WTC11 (cell line): ENCODE data around the gene IL12B.
"Not testable (repeated sequence)": the region's sequence is repeated elsewhere in the genome, so short reads cannot be mapped to it uniquely, and the experiment has no call there.

Experiments used
- CREB1 ChIP-seq: sonication (generic); formaldehyde crosslinking; IDR thresholded peaks from 2 replicates; pipeline ENCODE4 v1.8.0; 2023; ENCODE audit warnings: mild to moderate bottlenecking, missing genetic modification reagents
- NR1H2 ChIP-seq: sonication (generic); formaldehyde crosslinking; IDR thresholded peaks from 2 replicates; pipeline ENCODE4 v1.9.0; 2021; ENCODE audit warnings: mild to moderate bottlenecking, moderate library complexity, missing genetic modification reagents
- ZNF671 ChIP-seq: fragments of 250-450 bp; sonication (Bioruptor Pico); IDR thresholded peaks from 2 replicates; pipeline ENCODE4 v1.8.0; 2021; ENCODE audit warnings: mild to moderate bottlenecking
- TF ChIP-seq, protein P1 (sequence below): fragments of 200-600 bp; IDR thresholded peaks from 2 replicates; pipeline ENCODE4 v1.8.0; 2022; ENCODE audit warnings: antibody characterized with exemption
- TF ChIP-seq, protein P2 (sequence below): sonication (generic); formaldehyde crosslinking; IDR thresholded peaks from 2 replicates; pipeline ENCODE4 v1.8.1; 2023; ENCODE audit warnings: mild to moderate bottlenecking, missing genetic modification reagents, moderate library complexity
- TF ChIP-seq, protein P3 (sequence below): sonication (generic); formaldehyde crosslinking; IDR thresholded peaks from 2 replicates; pipeline ENCODE4 v1.8.1; 2022; ENCODE audit warnings: low read depth, missing genetic modification reagents, borderline replicate concordance
- TF ChIP-seq, protein P4 (sequence below): sonication (generic); formaldehyde crosslinking; IDR thresholded peaks from 2 replicates; pipeline ENCODE4 v1.8.0; 2023; ENCODE audit warnings: missing genetic modification reagents
- TF ChIP-seq, protein P5 (sequence below): sonication (generic); formaldehyde crosslinking; conservative IDR thresholded peaks from 2 replicates; pipeline ENCODE4 v1.8.1; 2022; ENCODE audit warnings: mild to moderate bottlenecking, missing genetic modification reagents
- TF ChIP-seq, protein P6 (sequence below): sonication (generic); formaldehyde crosslinking; IDR thresholded peaks from 2 replicates; pipeline ENCODE4 v1.8.0; 2022; ENCODE audit warnings: mild to moderate bottlenecking, missing genetic modification reagents
- TF ChIP-seq, protein P7 (sequence below): sonication (generic); formaldehyde crosslinking; IDR thresholded peaks from 2 replicates; pipeline ENCODE4 v1.8.0; 2022; ENCODE audit warnings: mild to moderate bottlenecking, missing genetic modification reagents

DNA sequence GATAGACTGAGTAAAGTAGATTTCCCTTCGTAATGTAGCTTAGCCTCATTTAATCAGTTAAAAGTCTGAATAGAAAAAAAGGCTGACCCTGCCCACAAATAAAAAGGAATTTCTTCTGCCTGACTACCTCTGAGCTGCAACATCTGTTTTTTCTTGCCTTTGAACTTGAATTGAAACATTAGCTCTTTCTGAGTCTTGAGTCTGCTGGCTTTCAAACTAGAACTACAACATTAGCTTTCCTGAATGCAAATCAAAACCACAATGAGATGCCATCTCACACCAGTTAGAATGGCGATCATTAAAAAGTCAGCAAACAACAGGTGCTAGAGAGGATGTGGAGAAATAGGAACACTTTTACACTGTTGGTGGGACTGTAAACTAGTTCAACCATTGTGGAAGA lies 19.9 kb upstream of the IL12B start:
- TF ChIP-seq, protein P1, sequence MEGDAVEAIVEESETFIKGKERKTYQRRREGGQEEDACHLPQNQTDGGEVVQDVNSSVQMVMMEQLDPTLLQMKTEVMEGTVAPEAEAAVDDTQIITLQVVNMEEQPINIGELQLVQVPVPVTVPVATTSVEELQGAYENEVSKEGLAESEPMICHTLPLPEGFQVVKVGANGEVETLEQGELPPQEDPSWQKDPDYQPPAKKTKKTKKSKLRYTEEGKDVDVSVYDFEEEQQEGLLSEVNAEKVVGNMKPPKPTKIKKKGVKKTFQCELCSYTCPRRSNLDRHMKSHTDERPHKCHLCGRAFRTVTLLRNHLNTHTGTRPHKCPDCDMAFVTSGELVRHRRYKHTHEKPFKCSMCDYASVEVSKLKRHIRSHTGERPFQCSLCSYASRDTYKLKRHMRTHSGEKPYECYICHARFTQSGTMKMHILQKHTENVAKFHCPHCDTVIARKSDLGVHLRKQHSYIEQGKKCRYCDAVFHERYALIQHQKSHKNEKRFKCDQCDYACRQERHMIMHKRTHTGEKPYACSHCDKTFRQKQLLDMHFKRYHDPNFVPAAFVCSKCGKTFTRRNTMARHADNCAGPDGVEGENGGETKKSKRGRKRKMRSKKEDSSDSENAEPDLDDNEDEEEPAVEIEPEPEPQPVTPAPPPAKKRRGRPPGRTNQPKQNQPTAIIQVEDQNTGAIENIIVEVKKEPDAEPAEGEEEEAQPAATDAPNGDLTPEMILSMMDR = not testable (repeated sequence)
- TF ChIP-seq, protein P2, sequence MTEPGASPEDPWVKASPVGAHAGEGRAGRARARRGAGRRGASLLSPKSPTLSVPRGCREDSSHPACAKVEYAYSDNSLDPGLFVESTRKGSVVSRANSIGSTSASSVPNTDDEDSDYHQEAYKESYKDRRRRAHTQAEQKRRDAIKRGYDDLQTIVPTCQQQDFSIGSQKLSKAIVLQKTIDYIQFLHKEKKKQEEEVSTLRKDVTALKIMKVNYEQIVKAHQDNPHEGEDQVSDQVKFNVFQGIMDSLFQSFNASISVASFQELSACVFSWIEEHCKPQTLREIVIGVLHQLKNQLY (CRISPR knock-in tag) = not testable (repeated sequence)
- TF ChIP-seq ZNF671, NR1H2, CREB1 (CRISPR knock-in tag): not testable (repeated sequence)
- TF ChIP-seq, protein P3, sequence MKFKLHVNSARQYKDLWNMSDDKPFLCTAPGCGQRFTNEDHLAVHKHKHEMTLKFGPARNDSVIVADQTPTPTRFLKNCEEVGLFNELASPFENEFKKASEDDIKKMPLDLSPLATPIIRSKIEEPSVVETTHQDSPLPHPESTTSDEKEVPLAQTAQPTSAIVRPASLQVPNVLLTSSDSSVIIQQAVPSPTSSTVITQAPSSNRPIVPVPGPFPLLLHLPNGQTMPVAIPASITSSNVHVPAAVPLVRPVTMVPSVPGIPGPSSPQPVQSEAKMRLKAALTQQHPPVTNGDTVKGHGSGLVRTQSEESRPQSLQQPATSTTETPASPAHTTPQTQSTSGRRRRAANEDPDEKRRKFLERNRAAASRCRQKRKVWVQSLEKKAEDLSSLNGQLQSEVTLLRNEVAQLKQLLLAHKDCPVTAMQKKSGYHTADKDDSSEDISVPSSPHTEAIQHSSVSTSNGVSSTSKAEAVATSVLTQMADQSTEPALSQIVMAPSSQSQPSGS (CRISPR knock-in tag) = not testable (repeated sequence)
- TF ChIP-seq, protein P4, sequence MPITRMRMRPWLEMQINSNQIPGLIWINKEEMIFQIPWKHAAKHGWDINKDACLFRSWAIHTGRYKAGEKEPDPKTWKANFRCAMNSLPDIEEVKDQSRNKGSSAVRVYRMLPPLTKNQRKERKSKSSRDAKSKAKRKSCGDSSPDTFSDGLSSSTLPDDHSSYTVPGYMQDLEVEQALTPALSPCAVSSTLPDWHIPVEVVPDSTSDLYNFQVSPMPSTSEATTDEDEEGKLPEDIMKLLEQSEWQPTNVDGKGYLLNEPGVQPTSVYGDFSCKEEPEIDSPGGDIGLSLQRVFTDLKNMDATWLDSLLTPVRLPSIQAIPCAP = not testable (repeated sequence)
- TF ChIP-seq, protein P5, sequence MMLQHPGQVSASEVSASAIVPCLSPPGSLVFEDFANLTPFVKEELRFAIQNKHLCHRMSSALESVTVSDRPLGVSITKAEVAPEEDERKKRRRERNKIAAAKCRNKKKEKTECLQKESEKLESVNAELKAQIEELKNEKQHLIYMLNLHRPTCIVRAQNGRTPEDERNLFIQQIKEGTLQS (CRISPR knock-in tag) = not testable (repeated sequence)
- TF ChIP-seq, protein P6, sequence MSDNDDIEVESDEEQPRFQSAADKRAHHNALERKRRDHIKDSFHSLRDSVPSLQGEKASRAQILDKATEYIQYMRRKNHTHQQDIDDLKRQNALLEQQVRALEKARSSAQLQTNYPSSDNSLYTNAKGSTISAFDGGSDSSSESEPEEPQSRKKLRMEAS (CRISPR knock-in tag) = not testable (repeated sequence)
- TF ChIP-seq, protein P7, sequence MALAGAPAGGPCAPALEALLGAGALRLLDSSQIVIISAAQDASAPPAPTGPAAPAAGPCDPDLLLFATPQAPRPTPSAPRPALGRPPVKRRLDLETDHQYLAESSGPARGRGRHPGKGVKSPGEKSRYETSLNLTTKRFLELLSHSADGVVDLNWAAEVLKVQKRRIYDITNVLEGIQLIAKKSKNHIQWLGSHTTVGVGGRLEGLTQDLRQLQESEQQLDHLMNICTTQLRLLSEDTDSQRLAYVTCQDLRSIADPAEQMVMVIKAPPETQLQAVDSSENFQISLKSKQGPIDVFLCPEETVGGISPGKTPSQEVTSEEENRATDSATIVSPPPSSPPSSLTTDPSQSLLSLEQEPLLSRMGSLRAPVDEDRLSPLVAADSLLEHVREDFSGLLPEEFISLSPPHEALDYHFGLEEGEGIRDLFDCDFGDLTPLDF (CRISPR knock-in tag) = not testable (repeated sequence)
